Gastrocnemius medialis (tissue), 4 donors: ENCODE data around the gene RNASEH1. TPM values are rescaled to one million over a fixed set of nuclear protein-coding genes. Genes with fewer than 3 reads are reported as not detected.

ENCODE experiments used
- ATAC-seq, 2 donors: fragments of 150-250 bp; one replicate each; pipeline ENCODE4 v1.9.1; 2016
- DNase-seq, 2 donors: peaks; one replicate each; pipeline ENCODE4 v3.0.0-alpha.2; 2019
- H3K27ac ChIP-seq, 4 donors: fragments of 200-600 bp; sonication (generic); 1 replicate in 1 of 4; 2 replicates in 3 of 4; pipeline ENCODE4 v1.5.1; 2016 to 2018; ENCODE audit warnings: mild to moderate bottlenecking in 2 of 4, moderate library complexity in 1 of 4
- H3K27me3 ChIP-seq, 3 donors: fragments of 200-600 bp; sonication (generic) in 2 of 3; 1 replicate in 1 of 3; 2 replicates in 2 of 3; pipeline versions ENCODE4 v1.5.1 to v1.6.0; 2016 to 2019; ENCODE audit warnings: mild to moderate bottlenecking in 1 of 3, moderate library complexity in 1 of 3
- H3K36me3 ChIP-seq, 2 donors: fragments of 200-600 bp; sonication (generic) in 1 of 2; one replicate each; pipeline ENCODE4 v1.5.1; 2017 to 2018
- H3K4me1 ChIP-seq, 2 donors: fragments of 200-600 bp; sonication (generic) in 1 of 2; one replicate each; pipeline ENCODE4 v1.5.1; 2016 to 2017; ENCODE audit warnings: mild to moderate bottlenecking in 2 of 2
- H3K4me3 ChIP-seq, 4 donors: fragments of 200-600 bp; sonication (generic) in 3 of 4; 1 replicate in 1 of 4; 2 replicates in 3 of 4; pipeline ENCODE4 v1.5.1; 2016 to 2019; ENCODE audit warnings: mild to moderate bottlenecking in 2 of 4
- H3K9me3 ChIP-seq, 3 donors: fragments of 200-600 bp; sonication (generic) in 2 of 3; 1 replicate in 1 of 3; 2 replicates in 2 of 3; pipeline ENCODE4 v1.5.1; 2016 to 2019
- POLR2A ChIP-seq, 2 donors: fragments of 450-650 bp; IDR thresholded peaks; one replicate each; pipeline ENCODE4 v1.6.1; 2017; ENCODE audit warnings: antibody characterized with exemption in 2 of 2, mild to moderate bottlenecking in 2 of 2, moderate library complexity in 2 of 2
- in situ Hi-C, 4 donors: fragments of 200-750 bp; cut with MboI; loops; one replicate each; pipeline versions ENCODE4 v1.15.0 to v1.8.0; 2017; ENCODE audit warnings: low sequenced_read_pairs in 4 of 4
- intact Hi-C: fragments of 100-400 bp; cut with DNase I; formaldehyde crosslinking; loops from one replicate; pipeline ENCODE4 v1.15.1; 2023; ENCODE audit warnings: low total_unique reads
- total RNA-seq, 4 donors: library from RNA; depleted of rRNA; stranded (reverse); fragments of >200 nt; gene quantifications; one replicate each; pipeline versions ENCODE4 v1.1.0 to v1.2.3, GENCODE V29; 2016
- TF ChIP-seq, protein P1 (sequence below), 5 experiments: fragments of 450-650 bp in 3 of 5; fragments of 200-600 bp in 2 of 5; sonication (generic) in 2 of 5; IDR thresholded peaks in 4 of 5; conservative IDR thresholded peaks in 1 of 5; 1 replicate in 4 of 5; 2 replicates in 1 of 5; pipeline ENCODE4 v1.5.1; 2016 to 2019; ENCODE audit warnings: antibody characterized with exemption in 5 of 5, mild to moderate bottlenecking in 3 of 5, moderate library complexity in 3 of 5

RNASEH1 gene
- total RNA-seq, 4 donors from 2014 or later: 20.6 to 27.4 (median 23.6) TPM

DNA sequence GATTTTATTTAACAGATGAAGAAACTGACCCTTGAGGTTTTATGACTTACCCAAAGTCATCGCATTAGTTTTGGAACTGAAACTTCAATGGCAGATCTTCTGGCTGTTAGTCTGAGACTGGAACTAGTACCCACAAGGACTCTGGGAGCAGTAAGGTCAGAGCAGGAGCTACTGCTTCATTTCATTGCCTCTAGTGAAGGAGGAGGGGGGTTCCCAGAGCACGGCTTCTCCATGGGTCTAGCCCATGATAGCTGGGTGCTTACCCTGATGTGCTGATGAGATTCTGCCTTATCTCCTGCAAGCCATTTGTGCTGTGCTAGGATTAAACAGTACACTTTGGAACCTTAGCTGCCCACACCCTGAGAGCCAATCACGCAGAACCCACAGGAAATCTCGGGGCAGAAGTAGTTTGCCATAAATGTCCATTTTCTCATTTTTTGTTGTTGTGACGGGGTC, 5.4 kb upstream of the RNASEH1 start:
- in situ Hi-C loops: loop anchor here in 2 of 4 donors (25.0 kb wide), 1 partner anchor 176 kb away; the partner anchor contains the start of genes EIPR1 (in 2 of the 2) and TRAPPC12 (in 2 of the 2)

DNA sequence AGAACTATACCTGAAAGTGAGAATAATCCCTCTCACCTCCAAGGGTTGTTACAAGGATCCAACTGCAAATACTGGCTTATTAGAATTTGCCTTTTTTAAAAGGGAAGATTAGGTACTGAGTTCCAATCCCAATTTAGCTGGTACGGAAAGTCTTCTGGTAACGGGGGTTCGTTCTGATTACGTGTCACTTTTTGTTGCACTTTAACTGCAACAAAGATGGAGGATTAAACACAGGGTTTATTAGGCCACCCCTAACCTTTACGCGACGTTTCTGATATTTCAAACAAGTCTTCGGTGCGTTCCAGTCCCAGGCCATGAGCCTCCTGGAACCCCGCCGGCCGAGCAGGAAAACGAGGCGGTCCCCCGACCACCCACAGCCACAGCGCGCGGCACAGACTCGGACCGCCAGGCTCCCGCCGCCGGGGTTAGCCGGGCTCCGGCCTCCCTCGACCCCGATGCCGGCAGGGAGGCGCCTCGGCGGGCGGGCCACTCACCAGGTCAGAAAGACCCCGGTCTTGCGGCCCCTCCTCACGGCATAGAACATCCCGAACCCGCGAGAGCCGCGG, 411 bp downstream of the RNASEH1 start:
- peak overlapping the region; percentile 87 to 99 (median 98) for H3K4me3 ChIP-seq
- H3K9me3 ChIP-seq: no peaks in the 10 kb centered on the region
- in situ Hi-C loops (loop anchor here in 2 of 4 donors (25.0 kb wide), 1 partner anchor 170 kb away; the partner anchor contains the start of genes EIPR1 (in 2 of the 2) and TRAPPC12 (in 2 of the 2)), intact Hi-C loops (loop anchor here (1.0 to 2.0 kb wide), 4 partner anchors 18 to 180 kb away; partner anchors contain the start of genes EIPR1 and RPS7)
- DNase-seq: no peak
- H3K27ac ChIP-seq: peak overlapping the region; percentile 92 to 99 (median 95)
- peaks cover 18% of the 10 kb centered on the region in 2 donors for H3K4me1 ChIP-seq
- peaks cover 0 to 37% of the 10 kb centered on the region in 2 donors for H3K36me3 ChIP-seq
- H3K27me3 ChIP-seq: no peaks in the 10 kb centered on the region
- ATAC-seq: peak in 1 of 2 donors; percentile 29
- TF ChIP-seq, protein P1, sequence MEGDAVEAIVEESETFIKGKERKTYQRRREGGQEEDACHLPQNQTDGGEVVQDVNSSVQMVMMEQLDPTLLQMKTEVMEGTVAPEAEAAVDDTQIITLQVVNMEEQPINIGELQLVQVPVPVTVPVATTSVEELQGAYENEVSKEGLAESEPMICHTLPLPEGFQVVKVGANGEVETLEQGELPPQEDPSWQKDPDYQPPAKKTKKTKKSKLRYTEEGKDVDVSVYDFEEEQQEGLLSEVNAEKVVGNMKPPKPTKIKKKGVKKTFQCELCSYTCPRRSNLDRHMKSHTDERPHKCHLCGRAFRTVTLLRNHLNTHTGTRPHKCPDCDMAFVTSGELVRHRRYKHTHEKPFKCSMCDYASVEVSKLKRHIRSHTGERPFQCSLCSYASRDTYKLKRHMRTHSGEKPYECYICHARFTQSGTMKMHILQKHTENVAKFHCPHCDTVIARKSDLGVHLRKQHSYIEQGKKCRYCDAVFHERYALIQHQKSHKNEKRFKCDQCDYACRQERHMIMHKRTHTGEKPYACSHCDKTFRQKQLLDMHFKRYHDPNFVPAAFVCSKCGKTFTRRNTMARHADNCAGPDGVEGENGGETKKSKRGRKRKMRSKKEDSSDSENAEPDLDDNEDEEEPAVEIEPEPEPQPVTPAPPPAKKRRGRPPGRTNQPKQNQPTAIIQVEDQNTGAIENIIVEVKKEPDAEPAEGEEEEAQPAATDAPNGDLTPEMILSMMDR (IDR thresholded peaks at IDR 0.05 in 4 of 5, conservative IDR thresholded peaks at IDR 0.05 in 1 of 5): no peak
- TF ChIP-seq POLR2A (IDR thresholded peaks at IDR 0.05): no peak

More for the DNA sequence above, 5.4 kb upstream of the RNASEH1 start:
- no peak for TF ChIP-seq POLR2A (IDR thresholded peaks at IDR 0.05)
- TF ChIP-seq, protein P1 (IDR thresholded peaks at IDR 0.05 in 4 of 5, conservative IDR thresholded peaks at IDR 0.05 in 1 of 5): no peak
- H3K36me3 ChIP-seq: no peaks in the 10 kb centered on the region
- no peak for DNase-seq
- no peak for ATAC-seq
- H3K4me1 ChIP-seq: peaks cover 8% of the 10 kb centered on the region in 2 donors
- intact Hi-C loops: no loop called here
- no peaks in the 10 kb centered on the region for H3K9me3 ChIP-seq
- no peak overlapping the region for H3K4me3 ChIP-seq
- no peak overlapping the region for H3K27ac ChIP-seq
- no peaks in the 10 kb centered on the region for H3K27me3 ChIP-seq

DNA sequence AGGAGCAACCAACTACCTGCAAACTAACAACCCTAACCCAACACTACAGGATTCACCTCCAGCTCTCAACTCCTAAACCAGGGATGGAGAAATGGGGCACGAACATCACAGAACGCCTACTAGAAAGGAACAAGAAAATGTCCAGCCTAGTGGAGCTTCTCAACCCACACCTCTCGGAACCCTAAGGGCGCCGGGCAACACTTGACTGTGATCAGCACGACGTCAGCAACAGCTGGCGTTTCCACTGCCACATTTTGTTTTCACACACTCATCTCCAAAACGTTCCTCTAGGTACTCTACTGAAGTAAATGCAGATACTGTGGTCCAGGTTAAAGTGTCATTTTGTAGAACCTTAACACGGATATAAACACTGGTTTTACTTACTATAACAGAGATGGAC, 4.2 kb downstream of the RNASEH1 start:
- in situ Hi-C loops: loop anchor here in 2 of 4 donors (25.0 kb wide), 1 partner anchor 167 kb away; the partner anchor contains the start of genes EIPR1 (in 2 of the 2) and TRAPPC12 (in 2 of the 2)
- no peak for TF ChIP-seq POLR2A (IDR thresholded peaks at IDR 0.05)
- TF ChIP-seq, protein P1 (IDR thresholded peaks at IDR 0.05 in 4 of 5, conservative IDR thresholded peaks at IDR 0.05 in 1 of 5): no peak

DNA sequence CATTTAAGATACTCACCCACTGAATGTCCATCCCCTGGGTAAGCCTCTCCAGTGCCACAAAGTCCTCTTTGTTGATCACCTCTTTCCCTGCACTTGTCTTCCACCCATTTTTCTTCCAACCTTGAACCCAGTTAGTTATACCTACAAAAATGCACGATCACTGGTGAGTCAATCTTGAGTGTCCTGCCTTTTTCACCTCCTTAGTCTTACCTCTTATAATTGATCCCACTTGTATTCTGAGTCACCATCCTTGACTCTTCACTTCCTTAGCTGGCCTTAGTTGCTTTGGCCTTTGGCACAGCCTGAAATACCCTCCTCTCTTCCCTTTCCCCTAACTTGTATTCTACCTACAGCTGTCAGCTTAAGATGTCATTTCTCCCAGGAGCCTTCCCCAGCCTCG, 10.2 kb downstream of the RNASEH1 start:
- Histone ChIP-seq H3K4me3 (no peak overlapping the region), H3K27ac (no peak overlapping the region), H3K27me3 (no peaks in the 10 kb centered on the region), H3K9me3 (no peaks in the 10 kb centered on the region), H3K4me1 (peaks cover 0 to 4% of the 10 kb centered on the region in 2 donors), H3K36me3 (peaks cover 0 to 93% of the 10 kb centered on the region in 2 donors)
- TF ChIP-seq, protein P1 (IDR thresholded peaks at IDR 0.05 in 4 of 5, conservative IDR thresholded peaks at IDR 0.05 in 1 of 5): no peak
- TF ChIP-seq POLR2A (IDR thresholded peaks at IDR 0.05): no peak
- no peak for DNase-seq
- intact Hi-C loops: no loop called here
- in situ Hi-C loops: no loop called here
- no peak for ATAC-seq

More for the DNA sequence above, 4.2 kb downstream of the RNASEH1 start:
- Histone ChIP-seq H3K9me3 (no peaks in the 10 kb centered on the region), H3K27ac (no peak overlapping the region), H3K4me1 (peaks cover 13 to 14% of the 10 kb centered on the region in 2 donors), H3K27me3 (no peaks in the 10 kb centered on the region), H3K4me3 (no peak overlapping the region), H3K36me3 (peaks cover 0 to 72% of the 10 kb centered on the region in 2 donors)
- ATAC-seq: no peak
- intact Hi-C loops: no loop called here
- DNase-seq: no peak
